Tibial artery (tissue), 4 donors: ENCODE results near the gene ANAPC4.

Experiments used
- DNase-seq, 2 donors: peaks; one replicate each; pipeline ENCODE4 v3.0.0-alpha.2; 2019
- H3K27ac ChIP-seq, 2 donors: fragments of 200-600 bp; sonication (generic) in 1 of 2; 1 replicate in 1 of 2; 2 replicates in 1 of 2; pipeline ENCODE4 v1.5.1; 2018 to 2019; ENCODE audit warnings: mild to moderate bottlenecking in 1 of 2
- H3K27me3 ChIP-seq, 2 donors: fragments of 200-600 bp; sonication (generic) in 1 of 2; one replicate each; pipeline versions ENCODE4 v1.5.1 to v1.6.0; 2016 to 2019
- H3K36me3 ChIP-seq, 3 donors: fragments of 200-600 bp; sonication (generic) in 2 of 3; one replicate each; pipeline ENCODE4 v1.5.1; 2016 to 2019; ENCODE audit warnings: mild to moderate bottlenecking in 2 of 3
- H3K4me1 ChIP-seq, 4 donors: fragments of 200-600 bp; sonication (generic) in 2 of 4; 1 replicate in 3 of 4; 2 replicates in 1 of 4; pipeline ENCODE4 v1.5.1; 2016 to 2019
- H3K4me3 ChIP-seq, 2 donors: fragments of 200-600 bp; sonication (generic) in 1 of 2; 1 replicate in 1 of 2; 2 replicates in 1 of 2; pipeline ENCODE4 v1.5.1; 2018 to 2019; ENCODE audit warnings: mild to moderate bottlenecking in 2 of 2
- H3K9me3 ChIP-seq, 3 donors: fragments of 200-600 bp; sonication (generic) in 1 of 3; one replicate each; pipeline ENCODE4 v1.5.1; 2016 to 2019
- intact Hi-C: fragments of 100-400 bp; cut with DNase I; formaldehyde crosslinking; loops from one replicate; pipeline ENCODE4 v1.15.0; 2023; ENCODE audit warnings: low total_unique reads
- TF ChIP-seq, protein P1 (sequence below), 2 experiments: fragments of 200-600 bp in 1 of 2; fragments of 450-650 bp in 1 of 2; IDR thresholded peaks; one replicate each; pipeline ENCODE4 v1.5.1; 2017 to 2019; ENCODE audit warnings: antibody characterized with exemption in 2 of 2, mild to moderate bottlenecking in 1 of 2, moderate library complexity in 1 of 2

The ANAPC4 gene

DNA sequence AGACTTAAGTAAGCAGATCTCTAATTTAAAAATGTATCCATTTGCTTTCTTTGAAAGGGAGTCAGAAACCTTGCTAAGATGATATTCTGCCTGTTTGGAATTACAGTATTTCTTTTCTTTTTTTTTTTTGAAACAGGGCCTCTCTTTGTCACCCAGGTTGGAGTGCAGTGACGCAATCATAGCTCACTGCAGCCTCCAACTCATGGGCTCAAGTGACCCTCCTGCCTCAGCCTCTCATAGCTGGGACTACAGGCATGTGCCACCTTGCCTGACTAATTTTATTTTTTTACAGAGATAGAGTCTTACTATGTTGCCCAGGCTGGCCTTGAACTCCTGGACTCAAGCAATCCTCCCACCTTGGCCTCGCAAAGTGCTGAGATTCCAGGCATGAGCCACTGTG, 40.0 kb downstream of the ANAPC4 start:
- TF ChIP-seq, protein P1, sequence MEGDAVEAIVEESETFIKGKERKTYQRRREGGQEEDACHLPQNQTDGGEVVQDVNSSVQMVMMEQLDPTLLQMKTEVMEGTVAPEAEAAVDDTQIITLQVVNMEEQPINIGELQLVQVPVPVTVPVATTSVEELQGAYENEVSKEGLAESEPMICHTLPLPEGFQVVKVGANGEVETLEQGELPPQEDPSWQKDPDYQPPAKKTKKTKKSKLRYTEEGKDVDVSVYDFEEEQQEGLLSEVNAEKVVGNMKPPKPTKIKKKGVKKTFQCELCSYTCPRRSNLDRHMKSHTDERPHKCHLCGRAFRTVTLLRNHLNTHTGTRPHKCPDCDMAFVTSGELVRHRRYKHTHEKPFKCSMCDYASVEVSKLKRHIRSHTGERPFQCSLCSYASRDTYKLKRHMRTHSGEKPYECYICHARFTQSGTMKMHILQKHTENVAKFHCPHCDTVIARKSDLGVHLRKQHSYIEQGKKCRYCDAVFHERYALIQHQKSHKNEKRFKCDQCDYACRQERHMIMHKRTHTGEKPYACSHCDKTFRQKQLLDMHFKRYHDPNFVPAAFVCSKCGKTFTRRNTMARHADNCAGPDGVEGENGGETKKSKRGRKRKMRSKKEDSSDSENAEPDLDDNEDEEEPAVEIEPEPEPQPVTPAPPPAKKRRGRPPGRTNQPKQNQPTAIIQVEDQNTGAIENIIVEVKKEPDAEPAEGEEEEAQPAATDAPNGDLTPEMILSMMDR (IDR thresholded peaks at IDR 0.05) = no peak
- no peak overlapping the region for H3K27ac ChIP-seq
- intact Hi-C loops = no loop called here
- H3K27me3 ChIP-seq = no peaks in the 10 kb centered on the region
- H3K4me3 ChIP-seq = no peak overlapping the region
- no peaks in the 10 kb centered on the region for H3K9me3 ChIP-seq
- H3K36me3 ChIP-seq = peaks cover 44 to 84% (median 75%) of the 10 kb centered on the region in 3 donors
- H3K4me1 ChIP-seq = no peaks in the 10 kb centered on the region
- no peak for DNase-seq

DNA sequence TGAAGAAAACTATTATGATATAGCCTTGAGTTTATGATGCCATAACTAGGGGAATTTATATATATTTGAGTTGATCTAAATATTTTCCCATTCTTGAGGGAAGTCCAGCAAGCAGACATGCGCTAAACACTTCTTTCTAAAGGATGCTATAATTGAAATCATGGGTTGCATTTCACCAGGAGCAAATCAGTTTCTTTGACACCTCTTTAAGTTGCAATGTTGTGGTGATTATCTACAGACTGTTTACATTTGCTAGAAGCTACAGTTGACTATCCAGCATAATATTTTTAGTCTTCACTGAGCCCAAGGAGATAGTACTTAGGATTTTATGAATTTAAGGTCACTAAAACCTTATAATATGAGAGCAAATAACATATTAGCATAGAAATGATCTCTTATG, 43.9 kb downstream of the ANAPC4 start:
- no peak overlapping the region for H3K4me3 ChIP-seq
- intact Hi-C loops = no loop called here
- TF ChIP-seq, protein P1 (IDR thresholded peaks at IDR 0.05) = no peak
- no peaks in the 10 kb centered on the region for H3K9me3 ChIP-seq
- H3K36me3 ChIP-seq = peaks cover 23 to 58% (median 38%) of the 10 kb centered on the region in 3 donors
- DNase-seq = no peak
- H3K27me3 ChIP-seq = no peaks in the 10 kb centered on the region
- H3K27ac ChIP-seq = no peak overlapping the region
- no peaks in the 10 kb centered on the region for H3K4me1 ChIP-seq

DNA sequence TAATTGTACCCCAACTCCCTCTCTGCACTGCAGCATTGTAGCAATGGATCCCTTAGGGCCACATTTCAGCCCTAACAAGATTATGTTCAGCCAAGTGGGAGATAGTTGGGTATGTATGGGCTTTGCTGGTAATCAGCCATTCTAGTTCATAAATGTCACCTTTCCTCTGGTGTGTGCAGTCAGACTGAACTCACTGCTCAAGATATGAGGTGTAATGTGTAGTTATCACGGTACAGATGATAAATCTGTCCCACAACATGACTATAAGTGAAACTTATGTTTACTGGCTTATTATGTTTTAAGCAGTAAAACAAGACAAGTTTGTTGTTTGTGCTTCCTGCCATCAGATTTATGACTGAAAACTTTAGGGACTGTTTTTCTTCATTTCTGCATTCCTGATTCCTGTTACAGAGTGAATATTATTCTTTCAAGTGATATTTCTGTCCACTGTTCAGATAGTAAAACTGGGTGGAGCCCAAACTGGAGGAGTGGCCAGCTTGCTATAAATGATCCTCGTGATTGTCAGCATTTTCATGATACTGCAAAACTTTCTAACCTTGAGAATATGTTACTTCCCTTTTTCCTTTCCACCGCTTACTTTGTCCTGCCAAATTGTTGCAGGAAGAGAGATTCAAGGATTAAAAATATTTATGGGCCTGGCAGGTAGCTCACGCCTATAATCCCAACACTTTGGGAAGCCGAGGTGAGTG, 44.9 kb downstream of the ANAPC4 start:
- no peak for DNase-seq
- intact Hi-C loops = no loop called here
- no peak overlapping the region for H3K4me3 ChIP-seq

DNA sequence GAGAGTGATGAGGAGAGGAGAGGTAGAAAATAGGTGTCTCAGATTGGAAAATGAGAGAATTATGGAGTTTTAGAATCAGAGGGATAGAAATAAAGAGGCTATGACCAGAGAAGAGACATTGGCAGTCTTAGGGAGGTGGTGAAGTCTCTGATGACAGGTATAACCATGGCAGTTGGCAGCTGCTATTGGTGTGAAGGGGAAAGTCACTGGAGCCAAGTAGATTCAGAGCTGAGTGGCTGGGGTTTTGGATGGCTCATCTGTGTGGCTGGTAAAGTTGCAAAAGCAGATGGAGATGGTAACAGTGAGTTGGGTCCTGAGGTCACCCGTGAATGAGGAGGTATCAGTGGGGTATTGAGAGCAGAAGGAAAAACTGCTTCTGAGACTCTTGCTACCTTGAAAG, 46.5 kb downstream of the ANAPC4 start:
- DNase-seq = no peak
- Histone ChIP-seq H3K9me3 (no peaks in the 10 kb centered on the region), H3K36me3 (peaks cover 6 to 36% (median 12%) of the 10 kb centered on the region in 3 donors), H3K4me1 (no peaks in the 10 kb centered on the region), H3K4me3 (no peak overlapping the region), H3K27me3 (no peaks in the 10 kb centered on the region), H3K27ac (no peak overlapping the region)
- TF ChIP-seq, protein P1 (IDR thresholded peaks at IDR 0.05) = no peak
- intact Hi-C loops = no loop called here

More for the DNA sequence above, 44.9 kb downstream of the ANAPC4 start:
- Histone ChIP-seq H3K4me1 (no peaks in the 10 kb centered on the region), H3K27ac (no peak overlapping the region), H3K36me3 (peaks cover 22 to 51% (median 28%) of the 10 kb centered on the region in 3 donors), H3K27me3 (no peaks in the 10 kb centered on the region), H3K9me3 (no peaks in the 10 kb centered on the region)
- TF ChIP-seq, protein P1 (IDR thresholded peaks at IDR 0.05) = no peak

DNA sequence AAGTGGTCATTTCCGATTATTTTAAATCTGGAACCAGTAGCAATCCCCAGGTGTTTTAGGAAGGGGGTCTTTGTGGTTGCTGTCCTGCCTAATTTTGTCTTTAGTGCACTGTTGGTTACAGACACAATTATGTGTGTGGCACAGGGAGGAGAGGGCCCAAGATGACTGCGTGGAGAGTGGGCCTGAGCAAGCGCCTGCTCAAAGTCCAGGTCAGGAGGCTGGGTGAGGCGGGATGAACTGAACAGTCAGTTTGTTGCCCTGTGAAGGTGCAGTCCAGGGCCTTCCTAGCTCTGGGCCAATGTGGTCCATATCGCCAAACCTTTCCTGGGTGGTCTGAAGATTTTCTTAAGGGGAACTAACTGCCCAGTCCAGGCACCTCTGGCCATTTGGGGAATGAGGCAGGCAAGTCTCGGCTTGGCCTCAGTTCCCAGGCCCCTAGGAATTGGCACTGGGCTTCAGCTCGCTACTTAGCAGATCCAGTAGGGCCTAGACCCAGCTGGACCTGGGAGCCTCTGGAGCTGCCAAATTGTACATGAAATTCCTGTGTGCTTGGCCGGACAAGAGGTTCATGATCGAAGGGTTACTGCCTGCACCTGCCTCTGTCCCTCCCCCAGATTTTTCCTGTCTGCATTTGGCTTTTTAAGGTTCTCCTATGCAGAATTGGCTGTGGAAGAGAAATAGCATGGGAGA, 47.6 kb downstream of the ANAPC4 start:
- Histone ChIP-seq H3K9me3 (no peaks in the 10 kb centered on the region), H3K4me1 (no peaks in the 10 kb centered on the region), H3K27ac (no peak overlapping the region), H3K4me3 (no peak overlapping the region), H3K36me3 (peaks cover under 1 to 24% (median 4%) of the 10 kb centered on the region in 3 donors), H3K27me3 (no peaks in the 10 kb centered on the region)
- intact Hi-C loops = no loop called here
- DNase-seq = no peak
- TF ChIP-seq, protein P1 (IDR thresholded peaks at IDR 0.05) = no peak
